NK-92 (cell line): Measurements from ENCODE around the gene POU6F1.
"Not testable (repeated sequence)": the region's sequence is repeated elsewhere in the genome, so short reads cannot be mapped to it uniquely, and the experiment has no call there.

Source experiments
- DNase-seq: peaks from one replicate; lab custom pipeline; 2025; ENCODE audit not compliant: unreplicated experiment; lab: John Stamatoyannopoulos, UW

Gene POU6F1

GRCh38 chr12:51229116-51229809 lies 11.4 kb upstream of the POU6F1 start:
- DNase-seq = no peak

- DNase-seq = no peak
Measured at GRCh38 chr12:51227962-51228361, 10.1 kb upstream of the POU6F1 start.

GRCh38 chr12:51227112-51227511 lies 9.2 kb upstream of the POU6F1 start:
- DNase-seq = not testable (repeated sequence)

- DNase-seq = no peak
Measured at GRCh38 chr12:51225771-51226170, 7.9 kb upstream of the POU6F1 start.

- DNase-seq = no peak
Measured at GRCh38 chr12:51225234-51225633, 7.4 kb upstream of the POU6F1 start.

GRCh38 chr12:51224625-51225024 lies 6.8 kb upstream of the POU6F1 start:
- no peak for DNase-seq

GRCh38 chr12:51222461-51222860 lies 4.6 kb upstream of the POU6F1 start:
- DNase-seq = no peak

GRCh38 chr12:51219857-51220256 lies 2.0 kb upstream of the POU6F1 start:
- not testable (repeated sequence) for DNase-seq

GRCh38 chr12:51219322-51219721 lies 1.5 kb upstream of the POU6F1 start:
- DNase-seq = no peak

- DNase-seq = no peak
Measured at GRCh38 chr12:51218607-51219161, 822 bp upstream of the POU6F1 start.

- DNase-seq = no peak
Measured at GRCh38 chr12:51217133-51217967, 512 bp downstream of the POU6F1 start.

GRCh38 chr12:51216642-51217041 lies 1.2 kb downstream of the POU6F1 start:
- no peak for DNase-seq

GRCh38 chr12:51214895-51215294 lies 3.0 kb downstream of the POU6F1 start:
- DNase-seq = no peak

GRCh38 chr12:51210690-51211395 lies 7.0 kb downstream of the POU6F1 start:
- no peak for DNase-seq

- DNase-seq = no peak
Measured at GRCh38 chr12:51209259-51209658, 8.6 kb downstream of the POU6F1 start.

GRCh38 chr12:51208016-51208660 lies 9.7 kb downstream of the POU6F1 start:
- DNase-seq = no peak

GRCh38 chr12:51205350-51205749 lies 12.5 kb downstream of the POU6F1 start:
- no peak for DNase-seq

- no peak for DNase-seq
Measured at GRCh38 chr12:51202718-51203117, 15.1 kb downstream of the POU6F1 start.

- DNase-seq = no peak
Measured at GRCh38 chr12:51200806-51201205, 17.1 kb downstream of the POU6F1 start.

- DNase-seq = no peak
Measured at GRCh38 chr12:51200156-51200555, 17.7 kb downstream of the POU6F1 start.

GRCh38 chr12:51199366-51199945 lies 18.4 kb downstream of the POU6F1 start:
- no peak for DNase-seq
